GM19395 (cell line): ENCODE measurements around the gene VKORC1L1.
A peak's percentile ranks its signal among the peaks of the same experiment; 100 is the strongest.
"Not testable (repeated sequence)": the region's sequence is repeated elsewhere in the genome, so short reads cannot be mapped to it uniquely, and the experiment has no call there.

Experiments
- ATAC-seq: cut with Tn5 transposase; IDR thresholded peaks from one replicate; pipeline ENCODE4 v1.9.1; 2021; ENCODE audit warnings: mild to moderate bottlenecking, moderate library complexity; ENCODE audit not compliant: unreplicated experiment

Gene VKORC1L1

DNA sequence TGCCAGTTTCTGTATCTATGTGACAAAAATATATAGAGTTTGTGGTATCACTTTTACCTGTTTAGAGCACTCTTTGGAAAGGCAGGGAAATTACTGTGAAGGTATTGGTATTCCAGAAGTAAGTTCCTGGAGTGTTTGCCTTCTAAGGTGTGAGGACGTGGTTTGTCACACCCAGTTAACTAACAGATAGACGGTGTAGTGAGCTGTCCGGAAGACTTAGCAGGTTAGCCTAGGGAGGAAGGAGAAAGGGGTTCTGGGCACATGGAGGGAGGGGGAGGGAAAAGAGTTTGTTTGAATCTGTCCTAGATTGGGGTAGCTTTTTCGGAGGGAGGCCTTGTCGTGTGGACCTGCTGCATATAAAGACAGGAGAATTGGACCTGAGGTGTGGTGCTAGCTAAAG is 7.4 kb downstream of the VKORC1L1 start:
- not testable (repeated sequence) for ATAC-seq

GRCh38 chr7:65884983-65885382 is 12.1 kb downstream of the VKORC1L1 start:
- not testable (repeated sequence) for ATAC-seq

DNA sequence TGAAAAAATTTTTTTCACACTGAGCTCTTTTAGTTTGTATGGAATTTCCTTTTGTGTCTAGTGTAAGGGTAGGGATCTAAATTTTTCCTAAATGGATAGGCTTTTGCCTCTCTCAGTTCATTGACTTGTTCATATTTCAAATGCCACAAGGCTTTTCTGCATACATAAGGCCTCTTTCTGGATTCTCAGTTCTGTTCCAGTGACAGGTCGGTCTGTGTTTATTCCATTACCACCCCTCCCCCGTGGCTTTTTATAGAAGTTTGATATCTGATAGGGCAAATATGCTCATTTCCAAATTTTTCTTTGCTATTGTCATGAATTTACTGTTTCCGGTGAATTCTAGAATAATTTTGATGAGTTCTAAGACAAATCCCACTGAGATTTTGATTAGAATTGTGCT is 12.7 kb downstream of the VKORC1L1 start:
- not testable (repeated sequence) for ATAC-seq

DNA sequence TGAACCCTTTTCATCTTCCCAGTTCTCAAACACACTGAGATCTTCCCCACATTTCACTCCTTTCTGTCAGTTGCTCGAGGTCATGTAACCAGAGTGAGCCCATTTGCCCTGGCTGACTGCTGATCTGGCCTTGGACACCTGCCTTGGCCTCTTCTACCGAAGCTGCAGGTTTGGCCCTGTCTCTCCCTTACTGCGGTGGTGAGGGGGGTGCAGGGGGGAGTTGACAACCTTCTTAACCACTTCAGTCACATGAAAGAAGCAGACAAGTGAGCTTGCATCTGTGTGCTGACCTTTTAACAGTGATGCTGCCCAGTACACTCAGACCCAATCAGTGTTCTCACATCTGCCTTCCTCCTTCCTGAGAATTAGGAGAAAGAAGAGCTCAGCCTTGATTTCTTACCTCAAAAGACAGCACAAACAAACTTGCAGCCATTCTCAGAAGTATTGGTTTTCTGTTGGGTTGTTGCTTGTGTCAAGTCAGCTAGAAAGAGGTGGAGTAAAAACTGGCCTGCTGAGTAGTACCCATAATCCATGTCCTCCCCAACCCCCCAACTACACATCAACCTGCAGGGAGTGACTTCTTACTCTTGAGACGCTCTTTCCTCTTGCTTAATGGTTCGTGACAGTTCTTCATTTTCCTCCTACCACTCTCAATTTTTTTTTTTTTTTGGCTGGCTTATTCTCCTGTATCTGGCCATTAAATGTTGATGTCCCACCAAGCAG is 15.7 kb downstream of the VKORC1L1 start:
- not testable (repeated sequence) for ATAC-seq

DNA sequence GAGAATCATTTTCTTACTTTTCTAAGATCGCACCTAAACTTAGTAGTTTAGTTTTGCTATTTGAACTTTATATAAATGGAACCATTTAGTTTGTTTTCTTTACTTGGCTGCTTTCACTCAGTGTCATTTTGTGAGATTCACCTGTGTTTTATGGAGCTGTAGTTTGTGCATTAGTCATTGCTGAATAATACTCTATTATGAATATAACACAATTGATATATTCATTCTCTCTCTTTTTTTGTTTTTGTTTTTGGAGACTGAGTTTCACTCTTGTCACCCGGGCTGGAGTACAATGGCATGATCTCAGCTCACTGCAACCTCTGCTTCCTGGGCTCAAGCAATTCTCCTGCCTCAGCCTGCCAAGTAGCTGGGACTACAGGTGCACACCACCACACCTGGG is 16.8 kb downstream of the VKORC1L1 start:
- not testable (repeated sequence) for ATAC-seq

- no peak for ATAC-seq
These were observed 19.3 kb downstream of the VKORC1L1 start for GRCh38 chr7:65892161-65892560.

DNA sequence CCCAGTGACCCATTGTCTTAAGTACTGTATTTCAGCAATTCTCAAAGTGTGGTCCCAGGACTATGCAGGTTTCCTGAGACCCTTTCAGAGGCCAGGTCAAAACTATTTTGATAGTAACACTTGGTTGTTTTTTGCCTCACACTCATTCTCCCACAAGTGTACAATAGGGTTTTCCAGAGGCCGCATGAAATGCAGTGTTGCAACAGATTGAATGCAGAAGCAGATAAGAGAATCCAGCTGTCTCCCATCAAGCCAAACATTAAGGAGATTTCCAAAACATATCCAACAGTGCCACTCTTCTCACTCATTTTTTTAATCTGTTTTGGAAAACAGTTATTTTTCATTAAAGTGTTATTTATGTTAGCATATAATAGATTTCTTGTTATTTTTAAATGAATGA is 20.0 kb downstream of the VKORC1L1 start:
- ATAC-seq: no peak

- no peak for ATAC-seq
These were observed 23.5 kb downstream of the VKORC1L1 start for GRCh38 chr7:65896279-65896870.

DNA sequence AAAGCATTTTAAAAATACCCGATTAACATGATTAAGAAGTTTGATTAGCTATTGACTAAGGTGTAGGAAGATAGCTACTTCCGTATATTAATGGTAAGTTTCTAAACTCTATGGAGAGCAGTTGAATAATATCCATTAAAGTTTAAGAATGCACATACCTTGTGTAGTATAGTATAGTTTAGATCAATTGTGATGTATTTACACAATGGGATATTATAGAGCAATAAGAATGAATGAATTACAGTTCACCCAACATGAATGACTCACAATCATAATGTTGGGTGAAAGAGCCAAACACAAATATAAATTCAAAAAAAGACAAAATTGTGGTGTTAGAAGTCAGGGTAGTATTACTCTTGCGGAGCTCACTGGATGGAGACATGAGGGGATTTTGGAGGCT is 24.4 kb downstream of the VKORC1L1 start:
- not testable (repeated sequence) for ATAC-seq

- ATAC-seq: peak; percentile 80
These were observed 26.0 kb downstream of the VKORC1L1 start for GRCh38 chr7:65898677-65899447.

DNA sequence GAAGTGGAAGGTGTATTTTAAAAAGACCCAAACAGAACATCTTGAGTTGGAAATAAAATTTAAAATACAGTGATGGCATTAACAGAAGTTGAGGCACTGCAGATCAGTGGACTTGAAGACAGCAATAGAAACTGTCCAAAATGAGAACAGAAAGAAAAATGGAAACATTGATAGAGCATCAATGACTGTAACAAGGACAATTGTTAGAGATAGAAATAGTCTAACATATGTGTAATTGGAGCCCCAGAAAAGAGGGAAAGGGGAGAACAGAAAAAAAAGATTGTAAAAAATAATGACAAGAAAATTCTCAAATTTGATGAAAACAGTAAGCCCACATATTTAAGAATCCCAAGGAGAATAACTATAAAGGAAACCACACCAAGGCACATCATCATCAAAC is 29.4 kb downstream of the VKORC1L1 start:
- ATAC-seq: no peak

DNA sequence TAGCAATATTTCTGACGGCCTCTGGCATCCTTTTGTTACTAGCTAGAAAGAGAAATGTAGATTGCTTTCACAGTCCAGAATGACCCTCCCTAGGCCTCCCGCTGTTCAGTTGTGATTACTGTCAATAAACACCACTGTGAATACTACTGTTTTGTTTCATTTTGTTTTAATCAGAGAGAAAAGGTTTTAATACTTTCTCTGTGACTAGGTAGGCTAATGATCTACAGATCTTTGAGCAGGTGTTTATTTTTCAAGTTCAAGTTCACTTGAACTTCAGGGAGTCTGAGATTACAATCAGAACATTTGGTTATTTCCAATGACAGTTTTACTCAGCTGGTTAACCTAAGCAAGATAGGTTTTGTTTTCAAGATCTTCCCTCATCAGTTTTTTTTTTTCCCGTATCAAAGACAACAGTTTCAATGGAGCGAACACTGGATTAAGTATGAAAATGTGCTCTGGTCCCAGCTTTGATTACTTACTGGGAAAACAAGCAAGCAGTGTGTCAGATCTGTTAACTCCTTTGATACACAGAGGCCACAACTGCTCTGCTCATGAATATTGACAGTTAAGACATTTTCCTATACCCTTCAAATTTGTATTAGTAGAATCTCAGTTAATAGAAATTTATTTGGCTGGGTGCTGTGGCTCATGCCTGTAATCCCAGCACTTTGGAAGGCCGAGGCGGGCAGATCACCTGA is 34.8 kb downstream of the VKORC1L1 start:
- no peak for ATAC-seq

DNA sequence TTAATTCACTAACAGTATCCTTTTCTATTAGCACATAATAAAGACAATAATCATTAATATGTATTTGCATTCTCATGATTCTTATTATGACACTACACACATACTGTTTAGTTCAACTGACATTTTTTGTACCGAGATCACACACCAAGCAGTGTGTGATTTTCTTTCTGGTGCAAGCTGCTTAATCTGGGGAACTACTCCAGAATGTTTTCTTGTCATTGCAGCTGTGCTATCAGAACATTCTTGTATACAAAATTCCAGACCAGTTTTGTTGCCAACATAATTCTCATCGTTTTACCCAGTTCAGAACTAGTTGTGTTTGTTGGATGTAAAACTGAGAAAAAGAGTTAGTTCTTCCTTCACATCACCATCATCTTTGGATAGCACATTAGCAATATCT is 37.4 kb downstream of the VKORC1L1 start:
- ATAC-seq: no peak

DNA sequence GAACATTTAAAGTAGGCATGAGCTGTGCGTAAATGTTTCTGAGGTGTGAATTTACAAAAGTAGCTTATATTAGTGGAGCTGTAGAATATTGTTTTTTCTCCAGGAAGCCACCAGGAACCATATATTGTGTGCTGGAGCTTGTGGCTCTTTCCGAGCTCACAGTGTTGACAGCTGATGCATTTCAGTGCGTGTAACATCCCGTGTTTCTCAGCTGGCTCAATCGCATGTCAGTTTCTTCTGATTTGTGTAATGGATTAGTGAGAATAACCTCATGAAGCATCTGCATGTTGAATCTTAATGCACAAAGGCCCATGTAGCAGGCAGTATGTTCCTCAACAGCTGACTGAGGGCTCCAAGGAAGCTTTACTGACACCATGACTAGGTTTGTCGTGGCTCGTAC is 39.4 kb downstream of the VKORC1L1 start:
- no peak for ATAC-seq

DNA sequence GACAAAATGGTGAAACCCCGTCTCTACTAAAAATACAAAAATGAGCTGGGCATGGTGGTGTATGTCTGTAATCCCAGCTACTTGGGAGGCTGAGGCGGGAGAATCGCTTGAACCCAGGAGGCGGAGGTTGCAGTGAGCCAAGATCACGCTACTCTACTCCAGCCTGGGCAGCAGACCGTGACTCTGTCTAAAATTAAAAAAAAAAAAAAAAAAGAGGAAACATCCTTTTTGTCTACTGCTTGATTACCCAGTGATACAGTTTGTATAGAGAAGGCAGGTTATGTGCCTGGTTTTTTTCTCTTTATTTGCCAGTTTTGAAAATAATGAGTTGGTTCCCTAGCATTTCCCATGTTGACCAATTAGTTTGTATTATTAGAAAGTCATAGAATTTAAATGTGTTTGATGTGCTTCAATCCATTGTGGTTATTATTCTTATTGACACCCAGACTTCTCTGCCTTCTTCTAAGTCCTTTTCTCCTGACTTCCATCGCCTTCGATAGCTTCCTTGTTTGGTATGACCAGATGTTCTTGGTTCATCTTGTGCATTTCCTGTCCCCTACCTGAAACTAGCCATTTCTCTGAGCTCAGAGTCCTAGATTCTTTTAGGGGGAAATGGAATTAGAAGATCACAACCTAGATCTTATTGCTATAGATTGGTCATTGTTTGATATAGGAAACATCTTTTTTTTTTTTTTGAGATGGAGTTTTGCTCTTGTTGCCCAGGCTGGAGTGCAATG is 43.2 kb downstream of the VKORC1L1 start:
- ATAC-seq: peak; percentile 56

DNA sequence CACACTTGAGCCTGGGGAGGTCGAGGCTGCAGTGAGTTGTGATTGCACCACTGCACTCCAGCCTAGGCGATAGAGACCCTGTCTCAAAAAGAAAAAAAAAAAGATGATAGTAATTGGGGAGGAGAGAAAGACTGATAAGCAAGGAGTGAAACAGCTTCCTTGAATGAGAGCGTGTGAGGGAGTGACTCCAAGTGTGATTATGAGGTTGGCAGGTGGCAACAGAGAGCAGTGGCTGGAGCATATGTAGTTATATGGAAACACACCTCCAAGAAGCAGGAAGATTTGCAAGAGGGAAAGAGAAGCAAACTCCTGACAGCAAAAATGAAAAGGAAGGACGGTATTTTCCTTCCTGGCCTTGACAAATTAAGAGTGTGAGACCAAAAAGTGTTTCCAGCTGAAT is 50.4 kb downstream of the VKORC1L1 start:
- no peak for ATAC-seq

DNA sequence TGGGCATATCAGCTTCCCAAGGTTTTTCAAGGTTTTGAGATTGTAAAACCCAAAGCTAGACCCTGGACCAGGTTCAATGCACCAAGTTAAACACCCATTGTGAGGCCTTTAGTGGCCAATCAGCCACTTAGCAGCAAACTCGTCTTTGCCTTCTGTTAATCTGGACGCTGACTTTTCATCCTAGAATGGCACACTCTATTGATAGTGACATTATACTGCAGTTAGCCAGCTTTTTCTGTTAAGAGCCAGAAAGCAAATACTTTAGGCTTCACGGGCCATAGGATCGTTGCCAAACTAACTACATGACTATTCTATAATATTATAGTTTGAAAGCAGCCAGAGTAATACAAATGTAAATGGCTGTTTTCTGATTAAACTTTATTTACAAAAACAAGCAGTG is 51.3 kb downstream of the VKORC1L1 start:
- no peak for ATAC-seq

DNA sequence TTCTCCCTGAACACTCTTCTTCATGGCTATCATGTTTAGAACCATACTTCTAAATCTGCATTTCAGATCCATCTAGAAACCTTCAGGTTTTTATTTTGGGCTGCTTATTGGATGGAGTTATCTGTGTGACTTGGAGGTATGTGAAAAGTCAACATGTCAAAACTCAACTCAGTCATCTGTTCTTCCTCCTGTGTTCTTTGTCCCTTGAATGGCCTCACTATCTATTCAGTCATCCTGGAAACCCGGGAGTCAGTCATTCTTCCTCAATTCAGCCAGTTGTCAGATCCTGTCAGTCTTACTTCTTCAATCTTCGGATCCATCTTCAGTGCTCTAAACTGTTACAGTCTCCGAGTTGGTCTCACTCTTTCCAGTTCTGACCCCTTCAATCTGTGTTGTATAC is 52.2 kb downstream of the VKORC1L1 start:
- no peak for ATAC-seq

DNA sequence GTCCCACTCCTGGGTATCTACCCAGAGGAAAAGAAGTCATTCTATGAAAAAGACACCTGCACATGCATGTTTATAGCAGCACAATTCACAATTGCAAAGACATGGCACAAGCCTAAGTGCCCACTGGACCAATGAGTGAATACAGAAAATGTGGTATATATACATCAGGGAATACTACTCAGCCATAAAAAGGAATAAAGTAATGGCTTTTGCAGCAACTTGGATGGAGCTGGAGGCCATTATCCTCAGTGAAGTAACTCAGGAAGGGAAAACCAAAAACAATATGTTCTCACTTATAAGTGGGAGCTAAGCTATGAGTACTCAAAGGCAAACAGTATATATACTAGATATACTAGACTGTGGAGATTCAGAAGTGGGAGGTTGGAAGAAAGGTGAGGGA is 53.7 kb downstream of the VKORC1L1 start:
- no peak for ATAC-seq
